NCI-H2171 (cell line): ENCODE results near the gene E2F2.

ENCODE experiments used
- DNase-seq: peaks from one replicate; lab custom pipeline; 2025; lab: John Stamatoyannopoulos, UW

Gene E2F2

DNA sequence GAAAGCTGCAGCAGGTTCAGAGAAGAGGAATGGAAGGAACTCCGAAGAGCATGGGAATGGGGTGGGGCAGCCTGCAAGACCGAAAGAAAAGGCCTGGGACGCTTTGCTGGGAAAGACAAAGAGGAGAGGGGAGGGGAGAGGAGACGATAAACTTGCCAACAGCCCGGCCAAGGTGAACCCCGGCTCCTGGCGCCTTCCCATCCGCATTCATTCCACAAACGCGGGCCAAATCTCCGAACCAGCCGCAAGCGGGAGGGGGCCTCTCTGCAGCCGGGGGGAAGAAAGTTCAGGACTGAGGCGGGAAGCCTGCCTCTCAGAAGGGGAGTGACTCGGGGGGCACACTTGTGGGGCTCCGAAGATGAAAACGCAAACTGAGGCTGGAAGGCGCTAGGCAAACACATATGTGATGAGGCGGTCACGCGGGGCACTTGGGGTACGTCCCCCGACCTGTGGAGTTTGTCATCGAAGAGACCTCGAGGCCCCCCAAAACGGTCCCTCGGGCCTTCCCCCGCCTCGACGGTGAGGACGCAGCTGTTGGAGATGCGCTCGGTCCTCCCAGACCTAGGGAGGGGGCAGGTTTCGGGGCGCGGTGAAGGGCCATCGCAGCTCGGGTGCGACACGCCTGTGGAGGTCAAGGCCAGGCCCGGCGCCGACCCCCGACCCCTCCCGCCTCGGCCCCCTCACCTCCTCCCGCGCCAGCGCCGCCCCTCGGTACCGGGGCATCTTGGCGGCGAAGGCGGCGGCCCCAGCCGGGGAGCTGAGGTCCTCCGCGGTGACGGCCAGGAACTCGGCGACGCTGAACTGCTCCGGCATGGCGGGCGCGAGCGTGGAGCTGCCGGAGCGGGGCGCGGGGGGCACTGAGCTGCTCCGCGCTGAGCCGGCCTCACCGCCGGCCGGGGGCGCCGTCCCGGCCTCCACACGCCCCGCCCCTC is 47.4 kb downstream of the E2F2 start, which contains the start of gene ASAP3:
Gene ASAP3 (minus strand): TSS at position 859 of the 932 bp plus-strand sequence. CDS start 46 bp downstream, at position 813.
- DNase-seq: peak; percentile 57

DNA sequence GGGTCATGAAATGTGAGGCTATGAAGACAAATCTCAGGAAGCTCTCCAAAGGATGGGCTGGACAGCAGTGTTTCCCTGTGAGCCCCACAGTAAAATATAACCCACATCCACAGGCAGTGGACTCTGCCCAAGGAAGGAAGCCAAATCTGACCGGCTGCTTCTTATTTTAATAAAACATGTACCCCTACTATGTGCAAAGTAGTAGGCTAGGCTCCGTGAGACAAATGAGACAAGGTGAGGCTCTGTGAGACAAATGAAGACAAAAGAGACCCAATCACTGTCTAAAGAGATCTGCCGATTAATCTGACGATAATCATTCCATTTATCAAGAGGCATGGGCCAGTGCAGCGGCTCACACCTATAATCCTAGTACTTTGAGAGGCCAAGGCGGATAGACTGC is 49.1 kb downstream of the E2F2 start:
- DNase-seq: no peak

DNA sequence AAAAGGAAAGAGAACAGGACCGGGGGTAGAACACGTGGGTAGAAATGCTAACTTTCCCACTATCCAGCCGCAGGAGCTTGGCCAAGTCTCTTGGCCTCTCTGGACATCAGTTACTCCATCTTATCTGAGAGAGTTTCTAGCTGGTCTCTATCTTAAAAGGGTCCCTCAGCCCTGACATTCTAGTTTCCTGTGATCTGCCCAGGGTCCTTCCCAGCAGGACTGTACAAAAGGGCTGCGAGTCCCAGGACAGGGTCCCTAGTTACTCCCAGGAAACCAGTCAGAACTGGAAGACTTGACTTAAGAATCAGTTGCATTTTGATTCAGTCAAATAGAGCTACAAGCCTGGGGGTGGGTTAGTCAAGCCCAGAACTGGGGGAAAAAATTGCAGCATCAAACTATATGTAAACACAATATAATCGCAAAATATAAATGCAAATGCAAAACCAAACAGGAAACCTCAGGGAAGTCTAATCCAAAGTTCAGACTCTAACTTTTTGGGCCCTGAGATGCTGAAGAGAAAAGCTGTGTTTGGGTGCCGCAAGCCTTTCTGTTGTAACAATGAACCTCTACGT is 49.9 kb downstream of the E2F2 start:
- DNase-seq: no peak

DNA sequence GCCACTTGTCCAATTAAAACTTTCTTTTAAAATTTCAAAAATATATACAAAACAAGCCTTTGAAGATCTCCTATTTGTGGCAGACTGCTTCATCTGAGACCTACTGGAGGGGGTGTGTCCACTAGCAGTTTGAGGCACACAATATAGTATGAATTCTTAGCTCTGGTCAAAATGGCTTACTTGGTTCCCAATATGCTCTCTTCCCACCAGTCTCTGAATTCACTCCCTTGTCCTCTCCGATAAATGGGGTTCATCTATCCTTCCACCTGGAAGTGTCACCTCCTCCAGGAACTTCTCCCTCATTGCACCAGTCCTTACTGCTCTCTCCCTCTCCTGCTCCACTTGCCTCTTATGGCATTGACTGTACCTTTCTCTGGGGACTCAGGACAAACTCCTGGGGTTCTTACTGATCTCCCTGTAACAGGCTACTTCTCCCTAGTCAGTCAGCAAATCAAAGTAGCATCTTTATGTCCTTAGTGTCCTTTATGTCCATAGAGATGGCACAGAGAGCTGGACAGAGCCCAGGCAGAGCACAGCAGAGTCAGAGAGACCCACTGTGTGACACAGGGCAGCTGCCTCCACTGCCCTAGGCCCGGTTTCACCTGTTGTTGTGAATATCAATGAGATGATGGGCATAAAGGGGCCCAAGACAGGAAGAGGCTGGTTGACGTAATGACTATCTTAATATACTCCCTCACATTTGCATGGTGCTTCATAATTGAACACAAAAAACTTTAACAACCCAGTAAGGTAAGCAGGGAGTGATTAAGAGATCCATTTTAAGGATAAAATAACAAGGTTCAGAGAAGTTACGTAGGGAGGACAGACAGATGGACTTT is 50.6 kb downstream of the E2F2 start:
- DNase-seq: no peak

DNA sequence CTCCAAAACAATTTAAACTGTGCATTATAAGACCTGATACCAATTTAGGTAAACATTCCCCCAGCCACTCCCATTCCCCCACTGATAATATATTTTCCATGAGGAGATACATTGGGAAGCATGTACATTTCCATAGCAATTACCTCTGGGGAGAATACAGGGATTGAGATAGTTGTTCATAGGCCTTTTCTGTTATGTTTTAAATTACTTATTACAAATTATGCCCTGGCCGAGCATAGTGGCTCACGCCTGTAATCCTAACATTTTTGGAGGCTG is 51.4 kb downstream of the E2F2 start:
- DNase-seq: no peak

DNA sequence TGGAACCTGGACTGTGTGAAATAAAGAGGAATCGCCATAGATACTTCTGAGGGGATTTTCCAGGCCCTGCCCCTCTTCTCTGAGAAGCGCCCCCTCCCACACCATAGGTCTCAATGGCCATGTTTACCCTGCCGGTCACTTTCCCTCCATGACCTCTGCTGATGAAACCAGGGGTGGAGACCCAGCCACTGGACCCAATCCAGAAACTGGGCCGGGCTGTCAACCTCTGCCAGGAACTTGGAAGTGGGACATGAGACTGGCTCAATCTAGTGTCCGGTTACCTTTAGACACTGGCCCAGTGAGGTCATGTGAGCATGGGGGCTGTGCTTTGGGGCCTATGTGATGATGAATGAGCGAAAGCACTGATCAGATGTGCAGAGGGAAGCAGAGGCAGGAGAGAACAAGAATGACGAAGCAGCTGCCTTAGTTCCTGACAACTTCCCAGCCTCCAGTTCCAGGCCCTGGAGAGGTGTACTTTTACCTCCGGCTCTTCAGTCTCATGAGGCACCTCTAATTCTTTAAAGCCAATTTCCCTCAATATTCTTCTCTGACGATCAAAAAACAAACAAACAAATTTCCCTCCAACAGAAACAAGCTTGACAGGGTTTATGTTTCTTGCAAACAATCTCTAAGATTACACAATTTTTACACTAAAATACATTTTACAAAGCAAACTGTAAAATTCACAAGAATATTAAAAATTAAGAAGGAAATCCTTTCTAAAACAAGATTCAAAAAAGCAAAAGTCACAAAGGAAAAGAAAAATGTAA is 52.0 kb downstream of the E2F2 start:
- DNase-seq: no peak

DNA sequence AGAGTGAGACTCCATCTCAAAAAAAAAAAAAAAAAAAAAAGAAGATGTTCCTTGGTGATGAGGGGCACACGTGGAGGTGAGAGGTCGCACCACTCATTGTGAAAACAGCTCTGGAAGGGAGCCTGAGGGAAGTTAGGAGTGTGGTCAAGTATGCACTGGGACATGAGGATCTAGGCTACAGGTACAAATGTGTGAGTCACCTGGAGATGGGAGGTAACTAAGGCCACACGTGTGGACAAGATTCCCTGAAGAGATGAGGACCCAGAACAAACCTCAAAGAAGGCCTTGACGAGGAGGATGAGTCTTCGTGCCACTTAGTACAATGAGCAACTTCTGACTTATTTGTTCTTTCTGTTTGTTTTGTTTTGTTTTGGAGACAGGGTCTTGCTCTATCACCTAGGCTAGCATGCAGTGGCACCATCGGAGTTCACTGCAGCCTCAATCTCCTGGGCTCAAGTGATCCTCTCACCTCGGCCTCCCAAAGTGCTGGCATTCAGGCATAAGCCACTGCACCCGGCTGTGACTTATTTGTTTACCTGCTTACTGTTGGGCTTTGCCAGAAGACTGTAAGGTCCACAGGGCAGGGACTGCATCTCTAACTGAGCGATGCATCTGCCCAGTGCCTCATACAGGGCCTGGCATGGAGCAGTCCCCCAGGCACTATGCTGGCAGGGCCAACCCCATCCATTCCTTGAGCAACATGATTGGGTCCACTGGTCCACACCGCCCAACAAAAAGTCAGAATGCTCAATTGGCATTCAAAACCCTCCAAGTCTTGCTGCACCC is 53.5 kb downstream of the E2F2 start:
- DNase-seq: no peak

DNA sequence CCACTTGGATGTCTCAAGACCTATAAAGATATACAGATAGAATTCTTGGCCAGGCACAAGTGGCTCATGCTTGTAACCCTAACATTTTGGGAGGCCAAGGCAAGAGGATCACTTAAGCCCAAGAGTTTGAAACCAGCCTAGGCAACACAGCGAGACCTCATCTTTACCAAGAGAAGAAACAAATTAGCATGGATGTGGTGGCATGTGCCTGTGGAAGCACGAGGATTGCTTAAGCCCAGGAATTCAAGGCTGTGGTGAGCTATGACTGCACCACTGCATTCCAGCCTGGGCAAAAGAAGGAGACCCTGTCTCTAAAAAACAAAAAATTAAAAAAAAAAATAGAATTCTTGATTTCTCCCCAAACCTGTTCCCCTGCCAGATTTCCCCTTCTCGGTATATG is 55.4 kb downstream of the E2F2 start:
- DNase-seq: no peak

DNA sequence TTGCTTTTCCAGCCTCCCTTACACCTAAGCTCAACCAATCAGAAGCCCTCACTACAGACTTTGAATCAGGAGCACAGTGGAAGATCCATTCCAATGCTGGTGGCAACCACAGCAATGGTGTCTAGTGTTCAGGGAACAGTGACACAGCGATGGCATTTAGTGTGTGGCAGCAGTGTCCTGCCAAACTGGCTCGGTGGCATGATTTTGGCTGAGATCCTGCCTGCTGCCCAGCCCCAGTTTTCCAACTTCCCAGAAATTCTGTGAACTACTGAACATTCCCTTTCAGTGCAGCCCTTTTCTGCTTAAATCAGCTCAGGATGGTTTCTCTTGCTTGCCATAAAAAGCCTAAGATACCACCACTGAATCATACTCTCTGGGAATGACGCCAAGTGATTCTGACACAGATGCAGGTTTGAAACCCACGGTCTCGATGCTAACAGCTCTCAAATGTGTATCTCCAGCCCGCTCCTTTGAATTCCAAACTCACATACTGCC is 55.9 kb downstream of the E2F2 start:
- no peak for DNase-seq

DNA sequence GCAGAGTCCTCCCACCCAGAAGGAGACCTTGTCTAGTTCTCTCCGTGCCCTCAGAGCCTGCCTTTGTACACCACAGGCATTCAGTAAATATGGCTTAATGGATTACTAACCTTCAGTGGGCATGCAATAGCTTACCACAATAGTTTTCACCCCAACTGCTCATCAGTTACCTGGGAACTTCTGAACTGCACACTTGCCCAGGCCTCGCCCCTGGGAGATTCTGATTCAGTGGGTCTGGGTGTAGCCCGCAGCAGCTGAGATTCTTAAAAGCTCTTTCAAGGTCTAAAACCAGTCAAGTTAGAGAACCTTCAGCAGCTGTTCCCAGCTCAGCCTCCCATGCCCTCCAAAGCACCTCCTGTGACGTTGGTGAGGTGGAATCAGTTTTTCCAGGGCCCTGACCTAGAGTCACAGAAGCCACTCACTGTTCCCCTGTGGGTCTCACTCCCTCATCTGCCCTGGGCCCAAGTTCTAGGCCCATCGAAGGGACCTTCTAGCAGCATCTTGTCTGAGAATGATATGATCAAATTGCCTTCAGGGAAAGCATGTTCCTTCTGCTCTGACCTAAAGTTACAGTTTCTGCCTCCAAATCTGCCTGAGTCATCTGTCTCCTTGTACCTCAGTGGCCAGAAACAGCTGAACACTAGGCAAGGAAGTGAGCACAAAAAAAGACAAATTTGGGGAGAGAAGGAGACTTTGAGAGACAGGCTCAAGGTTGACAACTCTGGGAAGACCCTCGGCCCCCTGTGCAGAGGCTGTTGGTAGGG is 57.8 kb downstream of the E2F2 start:
- DNase-seq: no peak

DNA sequence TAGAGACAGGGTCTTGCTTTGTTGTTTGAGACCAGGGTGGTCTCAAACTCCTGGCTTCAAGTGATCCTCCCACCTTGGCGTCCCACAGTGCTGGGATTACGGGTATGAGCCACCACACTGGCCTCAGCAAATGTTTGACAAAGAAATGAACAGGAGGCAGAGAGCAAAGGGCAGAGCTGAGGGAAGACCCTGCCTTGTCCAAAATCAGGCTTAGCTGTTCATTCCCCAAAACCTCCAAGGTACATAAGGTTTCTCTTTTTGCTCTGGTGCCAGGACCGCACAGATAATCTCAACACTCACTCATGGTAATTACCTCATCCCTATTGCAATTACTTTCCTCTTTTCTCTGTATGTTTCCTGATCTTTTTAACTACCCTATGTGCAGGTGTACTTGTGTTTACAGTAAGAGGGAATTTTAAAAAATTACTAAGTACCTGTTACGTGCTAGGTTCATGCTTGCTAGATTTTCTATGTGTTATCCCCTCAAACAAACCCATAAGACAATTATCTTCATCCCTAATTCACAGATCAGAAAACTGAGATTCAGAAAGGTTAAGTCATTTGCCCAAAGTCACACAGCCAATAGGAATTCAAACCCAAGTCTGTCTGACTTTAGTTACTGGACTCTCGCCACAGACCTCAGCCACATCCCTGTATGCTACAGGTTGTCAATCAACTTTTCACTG is 58.5 kb downstream of the E2F2 start:
- DNase-seq: no peak

DNA sequence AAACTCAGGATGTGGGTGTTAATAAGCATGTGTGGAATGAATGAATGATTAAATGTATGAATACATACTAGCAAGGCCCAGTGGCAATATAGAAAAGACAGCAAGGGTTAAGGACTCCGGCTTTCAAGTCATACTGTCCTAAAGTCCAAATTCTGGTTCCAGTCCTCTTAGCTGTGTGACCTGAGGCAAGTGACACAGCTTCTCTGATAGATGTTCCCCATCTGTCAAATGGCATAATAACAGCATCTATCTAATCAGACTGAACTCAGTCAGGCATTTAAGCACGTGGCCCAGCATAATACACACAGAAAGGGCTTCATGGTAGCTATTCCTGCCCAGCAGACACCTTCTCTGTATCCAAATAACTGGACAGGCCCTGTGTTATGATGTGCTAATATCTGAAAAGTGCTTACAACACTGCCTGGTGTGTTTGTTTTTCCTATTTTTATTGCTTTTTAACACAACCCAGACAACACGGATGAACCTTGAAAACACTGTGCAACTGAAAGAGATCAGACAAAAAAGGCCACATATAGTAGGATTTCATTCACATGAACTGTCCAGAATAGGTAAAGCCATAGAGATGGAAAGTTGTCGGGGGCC is 59.5 kb downstream of the E2F2 start:
- DNase-seq: no peak

DNA sequence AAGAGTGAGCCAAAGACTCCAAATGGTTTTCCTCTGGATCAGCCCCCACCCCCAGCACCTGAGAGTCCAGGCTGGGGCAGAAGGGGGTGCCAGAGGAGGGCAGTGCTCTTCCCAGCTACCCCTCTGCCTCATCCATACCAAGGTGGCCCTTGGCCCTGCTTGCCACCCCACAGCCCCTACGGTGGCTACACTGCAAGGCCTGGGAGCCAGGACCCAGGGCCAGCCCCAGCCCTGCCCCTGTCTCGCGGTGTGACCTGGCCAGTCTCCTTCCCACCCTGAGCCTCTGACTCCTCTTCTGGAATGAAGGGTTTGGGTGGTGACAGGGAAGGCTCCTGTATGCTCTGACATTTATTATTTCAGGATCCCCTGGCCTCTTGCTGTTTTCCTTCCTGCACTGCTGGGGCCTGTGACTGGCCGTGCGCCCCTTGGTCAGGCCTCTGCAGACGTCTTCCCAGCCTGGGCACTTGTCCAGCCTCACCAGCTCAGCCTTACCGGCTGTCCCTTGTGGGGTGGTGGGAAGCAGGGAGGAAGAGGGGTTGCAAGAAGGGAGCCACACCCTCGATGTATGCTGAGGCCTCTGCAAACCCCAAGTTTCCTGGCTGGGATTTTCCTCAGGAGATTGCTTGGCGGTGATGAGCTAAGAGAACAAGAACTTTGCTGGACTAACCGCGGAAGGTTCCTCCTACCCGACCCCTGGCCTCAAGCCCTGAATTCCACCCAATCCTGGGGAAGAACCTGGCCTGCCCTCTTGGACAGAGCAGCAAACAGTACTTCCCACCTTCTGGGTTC is 60.6 kb downstream of the E2F2 start:
- DNase-seq: no peak

DNA sequence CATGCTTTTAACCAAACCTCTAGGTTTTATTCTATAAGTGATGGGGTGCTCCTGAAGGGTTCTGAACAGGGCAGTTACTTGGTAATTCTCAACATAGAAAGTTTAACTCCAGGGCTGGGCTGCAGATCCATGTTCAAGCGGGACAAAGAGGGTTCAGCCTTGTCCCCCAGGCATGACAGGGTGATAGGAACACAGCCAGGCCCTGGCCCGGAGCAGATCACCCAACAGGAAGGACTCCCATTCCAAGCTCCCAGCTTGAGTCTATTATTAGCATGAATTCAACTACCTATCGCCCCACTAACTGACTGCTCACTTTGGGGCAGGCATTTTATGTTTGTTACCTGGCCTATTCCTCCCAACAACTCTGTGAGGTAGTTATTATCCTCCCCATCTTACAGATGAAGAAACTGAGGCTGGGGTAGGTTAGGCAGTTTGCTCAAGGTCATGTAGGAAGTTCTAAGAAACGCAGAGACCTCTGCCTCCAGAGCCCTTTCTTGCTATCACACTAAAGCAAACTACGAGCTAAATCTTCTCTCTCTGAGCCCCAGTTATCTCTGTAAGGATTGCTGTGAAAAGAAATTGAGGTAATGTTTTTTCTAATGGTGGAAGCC is 61.6 kb downstream of the E2F2 start:
- no peak for DNase-seq

DNA sequence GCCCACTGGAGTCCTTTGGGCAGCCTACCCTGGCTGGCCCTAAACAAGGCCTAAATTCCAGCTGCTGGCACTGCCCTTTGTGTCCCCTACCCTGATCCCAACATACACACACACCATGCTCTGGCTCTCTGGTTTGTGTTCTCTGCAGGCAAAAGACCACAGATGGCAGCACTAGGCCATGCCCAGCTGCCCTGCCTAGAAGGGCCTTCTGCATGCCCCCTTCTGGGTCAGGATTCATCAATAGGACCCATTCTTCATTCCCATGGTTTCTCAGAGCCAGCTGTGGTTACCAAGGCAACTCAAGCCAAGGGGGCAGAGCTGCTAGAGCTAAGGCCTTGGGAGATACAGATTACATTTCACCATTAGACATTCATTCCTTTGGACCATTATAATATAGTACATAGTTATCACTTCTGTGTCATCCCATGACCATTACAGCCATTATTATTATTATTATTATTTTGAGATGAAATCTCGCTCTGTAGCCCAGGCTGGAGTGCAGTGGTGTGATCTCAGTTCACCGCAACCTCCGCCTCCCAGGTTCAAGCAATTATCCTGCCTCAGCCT is 64.5 kb downstream of the E2F2 start:
- no peak for DNase-seq

DNA sequence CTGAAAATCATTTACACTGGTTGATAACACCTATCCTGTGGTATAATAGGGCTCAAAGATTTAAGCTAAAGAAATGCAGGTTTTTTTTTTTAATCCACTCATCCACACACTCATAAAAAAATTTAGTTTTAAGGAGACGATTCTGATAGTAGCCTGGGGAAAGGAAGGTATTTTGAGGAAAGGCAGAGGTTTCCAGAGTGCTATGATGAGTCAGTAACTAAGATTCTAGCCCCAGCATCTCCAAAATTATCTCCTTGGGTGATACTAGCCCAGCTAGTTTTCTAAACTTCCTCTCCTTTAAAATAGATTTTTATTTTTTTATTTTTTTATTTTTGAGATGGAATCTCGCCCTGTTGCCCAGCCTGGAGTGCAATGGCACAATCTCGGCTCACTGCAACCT is 67.7 kb downstream of the E2F2 start:
- DNase-seq: no peak

DNA sequence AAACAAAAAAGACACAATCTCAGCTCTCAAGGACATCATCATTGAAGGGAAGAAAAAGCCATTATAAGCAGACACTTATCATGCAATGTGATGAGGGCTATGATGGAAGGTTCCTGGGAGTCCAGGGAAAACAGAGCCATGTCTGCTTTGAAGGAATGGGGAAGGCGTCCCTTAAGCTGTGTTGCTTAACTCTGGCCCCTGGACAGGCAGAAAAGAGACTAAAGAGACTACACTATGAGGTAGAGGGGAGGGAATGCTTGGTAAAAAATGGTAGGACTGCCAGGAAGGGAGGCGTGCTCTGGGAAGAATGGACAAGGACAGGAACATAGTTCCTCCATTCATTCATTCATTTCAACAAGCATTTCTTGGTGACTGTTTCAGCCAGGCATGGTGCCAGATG is 68.3 kb downstream of the E2F2 start:
- no peak for DNase-seq

DNA sequence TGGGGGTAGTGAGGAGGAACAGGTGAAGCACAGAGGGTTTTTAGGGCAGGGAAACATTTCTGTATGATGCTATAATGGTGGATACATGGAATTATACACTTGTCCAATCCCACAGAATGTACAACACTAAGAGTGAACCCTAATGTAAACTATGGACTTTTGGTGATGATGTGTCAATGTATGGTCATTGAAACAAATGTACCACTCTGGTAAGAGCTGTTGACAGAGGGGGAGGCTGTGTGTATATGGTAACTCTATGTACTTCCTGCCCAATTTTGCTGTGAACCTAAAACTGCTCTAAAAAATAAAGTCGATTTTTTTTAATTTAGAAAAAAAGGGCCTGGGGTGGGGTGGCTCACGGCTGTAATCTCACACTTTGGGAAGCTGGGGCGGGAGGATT is 70.0 kb downstream of the E2F2 start:
- DNase-seq: no peak
